ENCODE data around the gene CCDC141. TPM values are rescaled to one million over a fixed set of nuclear protein-coding genes. Genes with fewer than 3 reads are reported as not detected.

CCDC141 gene
- polyA plus RNA-seq, 2 of the 4 experiments (the other 2 are of a cell fraction), result not detected

DNA sequence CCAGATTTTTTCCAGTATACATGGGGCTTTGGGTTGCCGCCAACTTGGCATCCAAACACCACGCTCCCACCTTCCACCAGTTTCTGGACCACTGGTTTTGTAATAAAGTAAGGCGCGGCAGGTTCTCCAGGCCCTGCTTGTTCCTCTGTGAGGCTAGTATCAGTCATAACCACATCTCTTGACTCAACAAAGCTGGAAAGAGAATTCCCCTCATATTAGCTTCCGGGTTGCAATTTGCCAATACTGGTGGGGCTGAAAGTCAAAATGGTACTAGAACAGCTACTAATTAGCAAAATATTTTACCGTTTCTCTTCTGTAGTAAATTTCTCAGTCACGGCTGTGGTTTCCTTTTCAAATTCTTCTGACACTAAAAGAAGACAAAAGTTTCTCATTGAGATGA, 267.7 kb downstream of the CCDC141 start (continued):
- TF ChIP-seq RFX5 (IDR thresholded peaks at IDR 0.05), result no peak
- TF ChIP-seq HOXB13 (CRISPR knock-in tag; IDR thresholded peaks at IDR 0.05; ENCODE audit: low read depth), result no peak
- TF ChIP-seq EHF (CRISPR knock-in tag; IDR thresholded peaks at IDR 0.05), result no peak
- no peak for TF ChIP-seq SMC3 (IDR thresholded peaks at IDR 0.05)
- TF ChIP-seq RNF2 (IDR thresholded peaks at IDR 0.05; ENCODE audit: borderline replicate concordance, low read depth), result no peak

Other genes starting within 250 kb of the CCDC141 start
- gene TTN, start 242.7 kb downstream of the CCDC141 start, polyA plus RNA-seq (2011; rRNA removed), result under 0.01 TPM in 2 replicates
- gene TTN, start 242.7 kb downstream of the CCDC141 start, polyA plus RNA-seq (2017; fragmentation: RNase III; extraction: RNeasy Plus Mini Kit Qiagen cat#74134 plus additional on column Dnase treatment), result not detected in 3 replicates
- 26.0 and 39.3 TPM in 2 replicates for gene SESTD1, start 214.7 kb upstream of the CCDC141 start, polyA plus RNA-seq (2011; rRNA removed)
- 12.6 to 16.3 TPM (median 12.8 TPM) in 3 replicates for gene SESTD1, start 214.7 kb upstream of the CCDC141 start, polyA plus RNA-seq (2017; fragmentation: RNase III; extraction: RNeasy Plus Mini Kit Qiagen cat#74134 plus additional on column Dnase treatment)

Data from A549 (cell line).